Chondrocyte (in vitro differentiated cells): ENCODE measurements around the gene GRIK3. TPM values are rescaled to one million over a fixed set of nuclear protein-coding genes. Genes with fewer than 3 reads are reported as not detected.

Experiments used
- DNase-seq: peaks from one replicate; pipeline ENCODE4 v3.0.0; 2021; ENCODE audit warnings: mixed read lengths, low spot score
- H3K27ac Mint-ChIP-seq: one replicate; pipeline ENCODE4 v1.8.0; 2021; ENCODE audit warnings: mild to moderate bottlenecking, moderate library complexity, mixed read lengths; ENCODE audit not compliant: unreplicated experiment
- H3K27me3 Mint-ChIP-seq: 2 replicates; pipeline ENCODE4 v1.8.0; 2021; ENCODE audit warnings: low read depth, mixed read lengths
- H3K36me3 Mint-ChIP-seq: 2 replicates; pipeline ENCODE4 v1.8.0; 2021; ENCODE audit warnings: low read depth, mixed read lengths
- H3K4me1 Mint-ChIP-seq: 2 replicates; pipeline ENCODE4 v1.8.0; 2021; ENCODE audit warnings: low read depth, mild to moderate bottlenecking, mixed read lengths
- H3K4me3 Mint-ChIP-seq: one replicate; pipeline ENCODE4 v1.8.0; 2021; ENCODE audit warnings: mild to moderate bottlenecking, moderate library complexity, mixed read lengths; ENCODE audit not compliant: unreplicated experiment
- H3K9me3 Mint-ChIP-seq: 2 replicates; pipeline ENCODE4 v1.8.0; 2021; ENCODE audit warnings: low read depth, mixed read lengths
- total RNA-seq: library from RNA; stranded (reverse); gene quantifications from 3 replicates; pipeline ENCODE4 v1.2.1, GENCODE V29; 2021
- TF ChIP-seq, protein P1 (sequence below): fragments of 200-600 bp; sonication (generic); IDR thresholded peaks from 2 replicates; pipeline ENCODE4 v1.5.0; 2021; ENCODE audit warnings: antibody characterized with exemption, mild to moderate bottlenecking, moderate library complexity

GRIK3 gene
- total RNA-seq, 1 donor from 2014 or later: not detected

DNA sequence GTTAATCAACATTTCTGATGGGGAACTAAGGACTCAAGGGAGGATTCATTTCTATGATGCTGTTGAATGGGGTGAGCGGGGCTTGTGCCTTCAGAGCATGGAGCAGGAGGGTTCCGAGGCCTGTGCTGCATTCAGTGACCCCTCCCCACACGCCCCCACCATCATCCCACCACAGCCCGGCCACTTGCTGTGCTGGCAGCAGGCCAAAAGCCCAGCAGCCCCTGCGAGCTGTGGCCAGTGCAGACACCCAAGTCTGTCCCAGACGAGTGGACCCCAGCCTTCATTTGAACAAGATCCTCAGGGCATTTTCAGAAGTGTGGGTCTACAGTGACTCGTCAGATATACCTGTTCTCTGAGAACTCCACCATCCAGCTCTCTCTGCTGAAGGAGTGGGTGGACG is 242.0 kb downstream of the GRIK3 start:
- Mint-ChIP-seq H3K27me3 (peaks cover 9% of the 10 kb centered on the region), H3K4me3 (no peak overlapping the region), H3K4me1 (no peaks in the 10 kb centered on the region), H3K36me3 (no peaks in the 10 kb centered on the region), H3K27ac (no peak overlapping the region), H3K9me3 (peaks cover 3% of the 10 kb centered on the region)
- TF ChIP-seq, protein P1, sequence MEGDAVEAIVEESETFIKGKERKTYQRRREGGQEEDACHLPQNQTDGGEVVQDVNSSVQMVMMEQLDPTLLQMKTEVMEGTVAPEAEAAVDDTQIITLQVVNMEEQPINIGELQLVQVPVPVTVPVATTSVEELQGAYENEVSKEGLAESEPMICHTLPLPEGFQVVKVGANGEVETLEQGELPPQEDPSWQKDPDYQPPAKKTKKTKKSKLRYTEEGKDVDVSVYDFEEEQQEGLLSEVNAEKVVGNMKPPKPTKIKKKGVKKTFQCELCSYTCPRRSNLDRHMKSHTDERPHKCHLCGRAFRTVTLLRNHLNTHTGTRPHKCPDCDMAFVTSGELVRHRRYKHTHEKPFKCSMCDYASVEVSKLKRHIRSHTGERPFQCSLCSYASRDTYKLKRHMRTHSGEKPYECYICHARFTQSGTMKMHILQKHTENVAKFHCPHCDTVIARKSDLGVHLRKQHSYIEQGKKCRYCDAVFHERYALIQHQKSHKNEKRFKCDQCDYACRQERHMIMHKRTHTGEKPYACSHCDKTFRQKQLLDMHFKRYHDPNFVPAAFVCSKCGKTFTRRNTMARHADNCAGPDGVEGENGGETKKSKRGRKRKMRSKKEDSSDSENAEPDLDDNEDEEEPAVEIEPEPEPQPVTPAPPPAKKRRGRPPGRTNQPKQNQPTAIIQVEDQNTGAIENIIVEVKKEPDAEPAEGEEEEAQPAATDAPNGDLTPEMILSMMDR: no peak
- DNase-seq: no peak

DNA sequence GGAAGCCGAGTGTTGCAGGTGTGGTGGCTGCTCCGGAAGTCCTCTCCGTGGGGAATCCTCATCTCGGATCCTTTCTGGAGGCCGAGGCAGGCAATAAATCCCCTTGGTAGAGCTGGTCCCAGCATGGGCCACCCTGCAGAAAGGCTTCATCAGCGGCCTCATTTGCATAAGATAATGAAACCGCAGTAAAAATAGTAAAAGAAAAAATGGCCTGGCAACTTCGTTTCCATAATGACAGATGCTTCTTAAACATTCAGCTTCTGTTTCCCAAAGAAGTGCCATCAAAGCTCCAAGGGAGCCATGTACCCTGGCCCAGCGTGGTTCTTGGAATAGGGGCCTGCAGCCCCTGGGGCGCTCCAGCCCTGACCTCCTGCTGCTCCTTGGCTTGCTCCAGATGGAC is 244.1 kb downstream of the GRIK3 start:
- Mint-ChIP-seq H3K4me1 (no peaks in the 10 kb centered on the region), H3K9me3 (peaks cover 3% of the 10 kb centered on the region), H3K36me3 (no peaks in the 10 kb centered on the region), H3K27me3 (peaks cover 11% of the 10 kb centered on the region), H3K27ac (no peak overlapping the region), H3K4me3 (no peak overlapping the region)
- TF ChIP-seq, protein P1: no peak
- no peak for DNase-seq

DNA sequence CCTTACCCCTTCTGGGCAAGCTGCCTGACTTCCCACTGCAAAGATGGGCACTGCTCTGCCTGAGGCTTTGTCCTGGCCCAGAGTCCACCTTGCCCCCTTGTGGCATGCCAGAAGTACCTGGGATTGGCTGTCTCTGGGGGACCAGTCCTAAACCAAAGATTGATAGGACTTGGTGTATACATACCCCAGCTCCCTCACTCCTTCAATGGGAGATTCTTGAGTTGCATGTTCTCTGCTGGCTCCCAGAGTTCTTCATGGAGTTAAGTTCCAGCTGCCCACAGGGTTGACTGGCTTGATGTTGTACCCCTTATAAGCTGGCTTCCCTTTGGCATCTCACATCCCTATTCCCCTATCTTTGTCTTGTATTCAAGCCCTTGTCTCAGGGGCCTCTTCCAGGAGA is 244.8 kb downstream of the GRIK3 start:
- DNase-seq: no peak
- Mint-ChIP-seq H3K27me3 (peaks cover 16% of the 10 kb centered on the region), H3K4me3 (no peak overlapping the region), H3K27ac (no peak overlapping the region), H3K9me3 (peaks cover 3% of the 10 kb centered on the region), H3K36me3 (no peaks in the 10 kb centered on the region), H3K4me1 (no peaks in the 10 kb centered on the region)
- TF ChIP-seq, protein P1: no peak

DNA sequence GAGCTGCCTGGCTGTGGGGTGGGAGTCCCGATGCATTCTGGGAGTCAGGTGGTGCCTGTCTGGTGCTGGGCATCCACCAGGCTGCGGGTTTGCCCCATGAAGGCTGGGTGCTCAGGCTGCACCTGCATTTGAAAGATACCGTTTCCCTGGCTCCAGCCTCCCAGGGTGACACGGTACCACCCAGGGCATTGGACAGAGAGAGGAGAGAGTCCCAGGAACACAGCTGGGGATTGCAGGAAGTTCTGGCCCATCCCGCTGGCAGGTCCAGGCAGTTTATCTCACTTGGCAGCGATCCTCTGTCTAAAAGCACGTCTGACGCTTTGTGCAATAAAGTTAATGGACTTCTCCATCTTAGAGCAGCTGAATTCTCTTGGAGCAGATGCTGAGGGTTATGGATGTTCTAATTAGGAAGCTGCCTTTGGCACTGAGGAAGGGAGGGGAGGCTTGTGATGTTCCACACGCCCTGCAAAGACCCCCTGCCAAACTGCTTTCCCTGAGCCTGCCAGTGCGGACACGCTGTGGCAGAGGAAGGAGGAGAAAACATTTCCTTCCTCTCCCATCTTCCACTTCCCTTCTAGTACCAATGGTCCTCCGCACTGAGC is 246.9 kb downstream of the GRIK3 start:
- TF ChIP-seq, protein P1: no peak
- Mint-ChIP-seq H3K36me3 (no peaks in the 10 kb centered on the region), H3K27me3 (peaks cover 23% of the 10 kb centered on the region), H3K4me1 (no peaks in the 10 kb centered on the region), H3K27ac (no peak overlapping the region), H3K9me3 (no peaks in the 10 kb centered on the region), H3K4me3 (no peak overlapping the region)
- no peak for DNase-seq

DNA sequence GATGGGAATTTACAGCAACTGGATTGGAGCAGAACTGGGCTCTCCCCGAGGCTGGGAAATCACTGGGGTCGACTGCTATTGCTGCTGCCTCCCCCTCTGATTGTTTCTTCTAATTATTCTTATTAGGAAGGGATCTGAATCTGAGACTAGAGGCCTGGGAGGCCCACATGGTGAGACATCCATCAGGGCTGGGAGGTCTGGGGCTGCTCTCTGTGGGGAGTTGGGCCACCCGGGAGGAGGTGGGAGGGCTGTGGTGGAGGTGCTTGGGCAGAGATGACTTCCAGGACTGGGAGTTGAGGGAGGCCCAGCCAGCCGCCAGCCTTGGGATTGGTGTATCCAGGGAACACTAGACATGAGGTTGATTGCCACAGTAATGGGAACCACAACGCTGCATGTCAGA is 247.9 kb downstream of the GRIK3 start:
- DNase-seq: no peak
- no peaks in the 10 kb centered on the region for H3K36me3 Mint-ChIP-seq
- H3K27ac Mint-ChIP-seq: no peak overlapping the region
- H3K9me3 Mint-ChIP-seq: no peaks in the 10 kb centered on the region
- no peaks in the 10 kb centered on the region for H3K4me1 Mint-ChIP-seq
- H3K4me3 Mint-ChIP-seq: no peak overlapping the region
- TF ChIP-seq, protein P1: no peak
- H3K27me3 Mint-ChIP-seq: peaks cover 23% of the 10 kb centered on the region
